IPS-NIHi7 (cell line): ENCODE measurements around the gene SUPT7L.

ENCODE experiments used
- DNase-seq: peaks from one replicate; pipeline ENCODE4 v3.0.0; 2012; ENCODE audit warnings: mixed read lengths; ENCODE audit errors: extremely low spot score

Gene SUPT7L, protein sequence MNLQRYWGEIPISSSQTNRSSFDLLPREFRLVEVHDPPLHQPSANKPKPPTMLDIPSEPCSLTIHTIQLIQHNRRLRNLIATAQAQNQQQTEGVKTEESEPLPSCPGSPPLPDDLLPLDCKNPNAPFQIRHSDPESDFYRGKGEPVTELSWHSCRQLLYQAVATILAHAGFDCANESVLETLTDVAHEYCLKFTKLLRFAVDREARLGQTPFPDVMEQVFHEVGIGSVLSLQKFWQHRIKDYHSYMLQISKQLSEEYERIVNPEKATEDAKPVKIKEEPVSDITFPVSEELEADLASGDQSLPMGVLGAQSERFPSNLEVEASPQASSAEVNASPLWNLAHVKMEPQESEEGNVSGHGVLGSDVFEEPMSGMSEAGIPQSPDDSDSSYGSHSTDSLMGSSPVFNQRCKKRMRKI

DNA sequence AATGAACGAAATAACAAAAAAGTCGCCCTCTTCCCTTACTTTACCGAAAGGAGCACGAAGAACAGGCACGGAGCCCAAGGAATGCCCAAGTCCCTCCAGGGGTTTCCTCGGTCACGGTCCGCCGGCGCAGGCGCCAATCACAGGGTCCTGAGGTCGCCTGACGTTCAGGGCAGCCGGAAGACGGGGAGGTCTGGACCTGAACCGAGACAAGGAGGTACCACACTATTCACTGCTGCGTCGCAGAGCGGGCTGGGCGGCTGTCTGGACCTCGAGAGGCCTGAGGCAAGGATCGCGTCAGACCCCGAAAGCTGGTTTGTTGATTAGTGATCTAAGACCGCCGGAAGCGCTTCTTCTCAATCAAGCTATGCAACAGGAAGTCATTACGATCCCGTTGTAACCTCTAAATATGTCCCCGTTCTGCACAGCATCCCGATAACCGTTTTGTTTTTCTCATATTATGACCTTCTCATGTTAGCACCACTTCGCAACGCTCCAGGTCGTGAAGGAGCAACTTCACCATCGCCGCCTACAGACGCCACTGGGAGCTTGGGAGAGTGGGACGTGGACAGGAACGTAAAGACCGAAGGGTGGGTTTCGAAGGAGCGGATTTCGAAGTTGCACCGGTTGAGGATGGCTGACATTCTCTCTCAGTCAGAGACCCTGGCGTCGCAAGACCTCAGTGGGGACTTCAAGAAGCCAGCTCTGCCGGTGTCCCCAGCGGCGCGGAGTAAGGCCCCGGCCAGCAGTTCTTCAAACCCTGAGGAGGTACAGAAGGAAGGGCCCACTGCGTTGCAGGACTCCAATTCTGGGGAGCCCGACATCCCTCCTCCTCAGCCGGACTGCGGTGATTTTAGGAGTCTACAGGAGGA, at the start of gene SUPT7L, which contains the start of gene SLC4A1AP:
SUPT7L (minus strand) TSS at position 330 of the 869 bp plus-strand sequence. CDS start 1,422 bp downstream, outside the sequence.
SLC4A1AP (plus strand) TSS at position 605 of the 869 bp plus-strand sequence; CDS start at position 631, 26 bp downstream.
- DNase-seq = peak; percentile 75

- no peak for DNase-seq
Observed at GRCh38 chr2:27713201-27713600, 49.8 kb upstream of the SUPT7L start.

DNA sequence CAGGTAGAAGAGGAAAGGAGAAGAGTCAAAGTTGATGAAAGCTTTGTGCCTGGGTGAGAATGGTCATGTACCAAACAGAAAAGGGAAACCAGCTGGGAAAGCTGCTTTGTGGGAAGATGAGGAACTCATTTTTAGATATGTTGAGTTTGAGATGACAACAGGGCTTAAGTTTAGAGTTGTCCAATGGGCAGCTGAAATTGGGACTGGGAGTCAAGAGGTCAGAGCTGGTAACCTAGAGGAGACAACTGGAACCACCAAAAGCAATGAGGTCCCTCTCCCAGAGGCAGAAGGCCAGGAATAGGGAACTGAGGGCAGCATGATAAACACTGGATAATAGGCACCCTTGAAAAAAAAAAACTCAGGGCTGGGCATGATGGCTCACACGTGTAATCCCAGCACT, 49.1 kb upstream of the SUPT7L start:
- no peak for DNase-seq

DNA sequence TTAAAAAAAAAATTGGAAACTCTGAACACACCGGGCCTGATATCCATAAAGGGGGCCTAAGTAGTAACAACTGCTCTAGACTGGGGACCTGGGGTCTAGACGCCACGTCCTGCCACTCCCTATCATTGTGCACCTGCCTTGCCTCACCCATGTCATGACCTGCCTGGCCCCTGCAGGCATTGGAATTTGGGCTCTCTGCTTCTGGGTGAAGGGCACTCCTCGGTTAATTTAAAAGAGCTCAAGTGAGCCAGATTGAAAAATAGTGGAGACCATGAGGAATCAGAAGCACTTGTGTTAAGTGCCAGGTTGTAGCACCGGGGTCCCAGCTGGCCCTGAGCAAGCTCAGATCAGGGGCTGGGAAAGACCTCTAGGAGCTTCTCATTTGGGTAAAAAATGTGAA, 48.4 kb upstream of the SUPT7L start:
- no peak for DNase-seq

DNA sequence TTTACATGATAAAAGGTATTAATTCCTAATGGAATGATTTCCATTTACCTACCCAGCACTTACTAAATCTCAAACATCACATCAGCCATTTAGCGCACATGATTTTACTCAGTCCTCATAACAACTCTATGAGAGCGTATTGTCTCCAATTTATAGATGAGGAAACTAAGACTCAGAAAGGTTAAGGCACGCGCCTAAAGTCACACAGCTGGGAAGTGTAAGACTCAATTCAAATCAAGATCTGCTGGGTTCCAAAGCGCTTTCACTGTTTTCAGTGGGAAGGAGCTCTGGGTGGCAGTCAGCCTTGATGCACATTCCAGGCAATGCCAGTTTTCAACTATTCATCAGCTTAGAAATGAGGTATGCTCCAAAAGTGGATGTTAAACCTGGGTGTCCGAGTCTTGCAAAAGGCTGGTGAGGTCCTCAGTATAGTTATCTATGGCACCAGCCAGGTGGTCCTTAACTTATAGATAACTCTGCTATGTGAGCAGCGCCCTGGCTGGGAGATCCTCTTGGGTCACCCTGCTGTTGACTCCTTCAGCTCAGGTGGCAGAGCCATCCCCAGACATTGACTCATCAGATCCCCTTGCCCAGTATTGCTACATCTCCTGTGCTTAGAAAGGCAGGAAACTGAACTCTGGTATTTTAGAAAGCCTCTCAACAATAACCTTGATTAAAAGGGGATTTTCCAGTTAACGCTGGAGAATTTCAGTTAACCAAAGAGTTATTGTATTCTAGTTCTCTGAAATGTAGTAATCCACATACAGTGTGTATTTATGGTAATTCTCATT, 47.4 kb upstream of the SUPT7L start:
- DNase-seq = no peak

- no peak for DNase-seq
Observed at GRCh38 chr2:27709960-27710575, 46.7 kb upstream of the SUPT7L start.

DNA sequence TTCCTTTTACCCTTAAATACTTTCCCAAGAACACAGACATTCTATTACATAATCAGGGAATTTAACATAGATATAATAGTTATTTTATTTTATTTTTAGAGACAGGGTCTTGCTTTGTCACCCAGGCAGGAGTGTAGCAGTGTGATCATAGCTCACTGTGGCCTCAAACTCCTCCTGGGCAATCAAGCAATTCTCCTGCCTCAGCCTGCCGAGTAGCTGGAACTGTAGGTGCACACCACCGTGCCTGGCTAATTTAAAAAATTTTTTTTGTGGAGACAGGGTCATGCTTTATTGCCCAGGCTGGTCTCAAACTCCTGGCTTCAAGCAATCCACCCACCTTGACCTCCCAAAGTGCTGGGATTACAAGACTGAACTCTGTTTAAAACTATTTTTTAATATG, 45.9 kb upstream of the SUPT7L start:
- DNase-seq = no peak

- DNase-seq = no peak
Observed at GRCh38 chr2:27708666-27709065, 45.3 kb upstream of the SUPT7L start.

- no peak for DNase-seq
Observed at GRCh38 chr2:27708257-27708654, 44.8 kb upstream of the SUPT7L start.

GRCh38 chr2:27707462-27708256, 44.2 kb upstream of the SUPT7L start:
- DNase-seq = no peak

- no peak for DNase-seq
Observed at GRCh38 chr2:27705851-27706622, 42.6 kb upstream of the SUPT7L start.

DNA sequence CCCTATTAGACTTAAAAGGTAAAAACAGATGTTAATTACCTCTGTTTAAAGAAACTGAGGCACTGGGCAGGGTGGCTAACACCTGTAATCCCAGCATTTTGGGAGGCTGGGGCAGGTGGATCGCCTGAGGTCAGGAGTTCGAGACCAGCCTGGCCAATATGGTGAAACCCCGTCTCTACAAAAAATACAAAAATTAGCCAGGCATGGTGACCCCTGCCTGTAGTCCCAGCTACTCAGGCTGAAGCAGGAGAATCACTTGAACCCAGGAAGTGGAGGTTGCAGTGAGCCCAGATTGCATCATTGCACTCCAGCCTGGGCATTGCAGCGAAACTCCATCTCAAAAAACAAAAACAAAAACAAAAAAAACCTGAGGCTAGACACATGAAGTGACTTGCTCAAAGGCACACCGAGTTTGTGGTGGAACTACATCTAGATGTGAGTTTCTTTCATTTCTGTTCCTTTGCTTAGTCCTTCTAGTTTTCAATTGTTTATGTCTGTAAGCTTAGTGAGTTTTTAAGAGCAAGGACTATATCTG, 41.0 kb upstream of the SUPT7L start:
- DNase-seq = no peak

DNA sequence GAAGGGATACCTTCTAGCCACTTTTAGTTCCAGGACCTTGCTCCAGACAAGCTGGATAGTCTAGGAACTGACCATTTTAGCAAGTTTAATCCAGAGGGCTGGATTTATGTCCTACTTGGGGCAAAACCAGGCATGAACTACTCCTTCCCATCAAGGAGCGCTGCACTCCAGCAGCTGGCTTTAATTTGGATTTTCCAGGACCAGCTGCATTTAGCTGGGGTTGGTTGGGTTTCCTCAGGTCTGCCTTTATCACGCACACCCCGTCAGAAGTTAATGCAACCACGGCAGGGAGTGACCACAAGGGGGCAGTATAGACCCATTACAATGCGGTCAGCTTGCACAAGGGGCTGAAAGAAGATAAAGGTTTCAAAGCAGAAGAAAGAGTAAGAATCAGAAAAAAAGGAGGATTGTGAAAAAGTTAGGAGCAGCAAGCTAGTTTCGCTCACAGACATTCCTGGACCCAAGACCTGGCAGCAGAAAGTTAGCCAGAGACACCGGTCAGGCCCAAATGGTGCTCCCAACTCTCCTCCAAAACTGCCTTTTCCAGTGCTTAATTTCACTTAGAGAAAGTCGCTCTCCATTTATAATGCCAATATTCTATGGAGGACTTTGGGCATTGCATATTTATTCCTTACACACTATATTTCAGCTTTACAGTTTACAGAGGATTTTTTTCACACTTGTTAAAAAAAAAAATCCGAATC, 40.4 kb upstream of the SUPT7L start:
- peak; percentile 89 for DNase-seq

- no peak for DNase-seq
Observed at GRCh38 chr2:27702302-27702701, 38.9 kb upstream of the SUPT7L start.

GRCh38 chr2:27701676-27702075, 38.3 kb upstream of the SUPT7L start:
- no peak for DNase-seq

GRCh38 chr2:27697660-27698059, 34.2 kb upstream of the SUPT7L start:
- DNase-seq = no peak

DNA sequence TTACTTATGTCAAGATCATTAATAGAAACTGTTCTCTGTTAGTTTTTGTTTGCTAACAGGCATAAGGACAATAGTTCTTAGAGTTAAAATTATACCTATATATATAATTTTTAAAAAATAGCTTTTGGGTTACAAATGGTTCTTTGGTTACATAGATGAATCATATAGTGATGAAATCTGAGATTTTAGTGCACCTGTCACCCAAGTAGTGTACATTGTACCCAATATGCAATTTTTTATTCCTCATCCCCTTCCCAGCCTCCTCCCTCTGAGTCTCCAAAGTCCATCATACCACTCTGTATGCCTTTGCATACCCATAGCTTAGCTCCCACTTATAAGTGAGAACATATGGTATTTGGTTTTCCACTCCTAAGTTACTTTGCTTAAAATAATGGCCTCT, 26.6 kb upstream of the SUPT7L start:
- DNase-seq = no peak

DNA sequence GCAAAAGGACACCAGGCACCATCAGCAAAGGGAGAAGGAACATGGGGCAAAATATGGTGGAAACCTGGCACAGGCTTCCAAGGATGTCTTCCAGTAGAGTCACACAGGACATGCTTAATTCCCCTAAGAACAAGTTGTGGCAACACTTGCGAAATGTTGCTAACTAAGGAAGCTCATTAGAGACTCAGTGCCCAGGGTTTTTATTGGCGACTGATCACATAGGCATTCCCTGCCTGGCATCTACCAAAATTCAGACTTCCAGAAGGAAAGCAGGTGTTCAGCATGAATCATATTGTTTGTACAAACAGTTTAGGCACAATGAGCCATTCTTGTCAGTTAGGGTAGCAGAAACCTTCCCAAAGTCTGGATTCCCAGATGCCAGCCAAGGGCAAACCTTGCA, 26.0 kb upstream of the SUPT7L start:
- DNase-seq = no peak

DNA sequence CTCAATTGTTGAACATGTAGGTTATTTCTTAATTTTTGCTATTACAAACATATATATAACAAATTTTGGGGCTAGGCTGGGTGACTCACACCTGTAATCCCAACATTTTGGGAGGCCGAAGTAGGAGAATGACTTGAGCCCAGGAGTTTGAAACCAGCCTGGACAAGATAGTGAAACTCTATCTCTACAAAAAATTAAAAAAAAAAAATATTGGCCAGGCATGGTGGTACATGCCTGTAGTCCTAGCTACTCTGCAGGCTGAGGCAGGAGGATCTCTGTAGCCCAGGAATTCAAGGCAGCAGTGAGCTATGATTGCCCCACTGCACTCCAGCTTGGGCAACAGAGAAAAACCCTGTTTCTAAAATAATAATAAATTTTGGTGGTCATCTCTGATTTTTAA, 23.8 kb upstream of the SUPT7L start:
- no peak for DNase-seq
